HCT116 (cell line): ENCODE results near the gene CCDC187. TPM values are rescaled to one million over a fixed set of nuclear protein-coding genes. Genes with fewer than 3 reads are reported as not detected.

Experiments used
- ATAC-seq: fragments of 200-7000 bp; cut with Tn5 transposase; 2 replicates; pipeline ENCODE4 v1.9.1; 2020; ENCODE audit warnings: mild to moderate bottlenecking, moderate library complexity
- BruUV-seq: library from RNA; stranded (reverse); fragments of 400-500 nt; replicated peaks from 2 replicates; lab custom pipeline; 2021; lab: Mats Ljungman, UMichigan
- CTCF ChIA-PET: fragments of 300-600 bp; sonication (Branson Sonifier 250); formaldehyde crosslinking; loops from one replicate; lab custom pipeline; 2021; ENCODE audit warnings: antibody characterized with exemption; lab: Charles Lee
- POLR2A ChIA-PET: fragments of 300-600, 350-600 bp; sonication (Branson Sonifier 250); formaldehyde crosslinking; loops from one replicate; lab custom pipeline; 2021; ENCODE audit warnings: antibody characterized with exemption; lab: Charles Lee
- RAD21 ChIA-PET, 2 experiments: fragments of 300-600 bp; sonication (Branson Sonifier 250); formaldehyde crosslinking; loops; one replicate each; lab custom pipeline; 2023; ENCODE audit warnings: low total read pairs in 2 of 2; ENCODE audit not compliant: uncharacterized antibody in 2 of 2, unreplicated experiment in 2 of 2, low non-redundant PET in 1 of 2; lab: Charles Lee
- DNase-seq: peaks from one replicate; pipeline ENCODE4 v3.0.0-alpha.2; 2010; ENCODE audit warnings: low read depth, low spot score
- H2AFZ ChIP-seq: fragments of 200-600 bp; shearing (Covaris generic), sonication (generic); 2 replicates; pipeline ENCODE4 v1.6.1; 2017; ENCODE audit warnings: low read depth, mixed run types, mixed read lengths, antibody characterized with exemption, low read length; ENCODE audit not compliant: poor library complexity, severe bottlenecking
- H3K27ac ChIP-seq: 2 replicates; pipeline ENCODE4 v1.5.1; 2012; ENCODE audit warnings: low read depth, low read length
- H3K27me3 ChIP-seq: fragments of 200-600 bp; sonication (generic); 2 replicates; pipeline ENCODE4 v1.6.1; 2016; ENCODE audit warnings: mixed run types, low read length, mixed read lengths; ENCODE audit not compliant: insufficient read depth
- H3K36me3 ChIP-seq, 2 experiments: fragments of 200-500 bp in 1 of 2; fragments of 200-600 bp in 1 of 2; sonication (Bioruptor generic) in 1 of 2; sonication (generic) in 1 of 2; 2 replicates each; pipeline versions ENCODE4 v1.5.1 to v1.6.1; 2014 to 2016; ENCODE audit warnings: low read length in 2 of 2, inconsistent platforms in 1 of 2, mixed read lengths in 1 of 2, mixed run types in 1 of 2; ENCODE audit not compliant: insufficient read depth in 2 of 2, control insufficient read depth in 1 of 2
- H3K4me1 ChIP-seq, 2 experiments: fragments of 200-600 bp in 1 of 2; sonication (generic) in 1 of 2; 2 replicates each; pipeline versions ENCODE4 v1.5.1 to v1.6.1; 2012 to 2017; ENCODE audit warnings: low read length in 2 of 2, inconsistent platforms in 1 of 2, mild to moderate bottlenecking in 1 of 2, mixed read lengths in 1 of 2, mixed run types in 1 of 2, moderate library complexity in 1 of 2; ENCODE audit not compliant: insufficient read depth in 2 of 2, control insufficient read depth in 1 of 2
- H3K4me2 ChIP-seq: fragments of 200-600 bp; sonication (generic); 2 replicates; pipeline ENCODE4 v1.6.1; 2017; ENCODE audit warnings: mixed run types, low read length, mixed read lengths
- H3K4me3 ChIP-seq, 2 experiments: fragments of 200-600 bp in 1 of 2; sonication (generic) in 1 of 2; replicated peaks in 1 of 2; 2 replicates each; pipeline ENCODE4 v1.5.1; 2011 to 2016; ENCODE audit warnings: low read length in 2 of 2, control low read depth in 1 of 2, low read depth in 1 of 2, mild to moderate bottlenecking in 1 of 2, mixed read lengths in 1 of 2, mixed run types in 1 of 2
- H3K79me2 ChIP-seq: fragments of 200-600 bp; sonication (generic); 2 replicates; pipeline ENCODE4 v1.6.1; 2017; ENCODE audit warnings: mild to moderate bottlenecking, mixed run types, low read length, moderate library complexity, mixed read lengths; ENCODE audit not compliant: insufficient read depth
- H3K9ac ChIP-seq: fragments of 200-600 bp; sonication (generic); 2 replicates; pipeline ENCODE4 v1.6.1; 2016; ENCODE audit warnings: low read length, mixed read lengths
- H3K9me2 ChIP-seq: fragments of 200-600 bp; sonication (generic), shearing (Covaris generic); 2 replicates; pipeline ENCODE4 v1.6.1; 2017; ENCODE audit warnings: mixed run types, mild to moderate bottlenecking, moderate library complexity; ENCODE audit not compliant: insufficient read depth
- H3K9me3 ChIP-seq, 2 experiments: fragments of 200-500 bp in 1 of 2; fragments of 200-600 bp in 1 of 2; sonication (Bioruptor generic) in 1 of 2; sonication (generic) in 1 of 2; 2 replicates each; pipeline ENCODE4 v1.6.1; 2014 to 2017; ENCODE audit warnings: low read length in 2 of 2, mixed read lengths in 2 of 2, inconsistent platforms in 1 of 2, low read depth in 1 of 2, mild to moderate bottlenecking in 1 of 2, mixed run types in 1 of 2, moderate library complexity in 1 of 2; ENCODE audit not compliant: control insufficient read depth in 1 of 2, insufficient read depth in 1 of 2
- H4K20me1 ChIP-seq: fragments of 200-600 bp; sonication (generic), shearing (Covaris generic); 2 replicates; pipeline ENCODE4 v1.6.1; 2017; ENCODE audit warnings: mixed run types, mild to moderate bottlenecking, moderate library complexity; ENCODE audit not compliant: insufficient read depth
- ATF3 ChIP-seq: IDR thresholded peaks from 2 replicates; pipeline ENCODE4 v1.6.1; 2012
- CBX3 ChIP-seq: IDR thresholded peaks from 2 replicates; pipeline ENCODE4 v1.6.1; 2012; ENCODE audit warnings: low read depth
- EGR1 ChIP-seq: IDR thresholded peaks from 2 replicates; pipeline ENCODE4 v1.6.1; 2012; ENCODE audit warnings: low read depth
- ELF1 ChIP-seq: IDR thresholded peaks from 2 replicates; pipeline ENCODE4 v1.6.1; 2012; ENCODE audit warnings: low read depth, borderline replicate concordance
- EZH2 ChIP-seq: fragments of 200-600 bp; sonication (generic); IDR thresholded peaks from 2 replicates; pipeline ENCODE4 v1.6.1; 2017; ENCODE audit warnings: antibody characterized with exemption, mixed run types
- EZH2phosphoT487 ChIP-seq: fragments of 200-600 bp; IDR thresholded peaks from 2 replicates; pipeline ENCODE4 v1.6.1; 2018; ENCODE audit warnings: antibody characterized with exemption, borderline replicate concordance
- FOSL1 ChIP-seq: IDR thresholded peaks from 2 replicates; pipeline ENCODE4 v1.6.1; 2012; ENCODE audit warnings: low read depth
- JUND ChIP-seq: IDR thresholded peaks from 2 replicates; pipeline ENCODE4 v1.6.1; 2012
- MAX ChIP-seq: IDR thresholded peaks from 2 replicates; pipeline ENCODE4 v1.6.1; 2012
- POLR2A ChIP-seq: IDR thresholded peaks from 2 replicates; pipeline ENCODE4 v1.7.0; 2011; ENCODE audit warnings: borderline replicate concordance; ENCODE audit not compliant: insufficient read depth, insufficient read length; ENCODE audit errors: extremely low read depth
- RAD21 ChIP-seq: IDR thresholded peaks from 2 replicates; pipeline ENCODE4 v1.6.1; 2012; ENCODE audit warnings: low read depth, mild to moderate bottlenecking
- SIN3A ChIP-seq: IDR thresholded peaks from 2 replicates; pipeline ENCODE4 v1.6.1; 2012; ENCODE audit warnings: low read depth
- SP1 ChIP-seq: IDR thresholded peaks from 2 replicates; pipeline ENCODE4 v1.6.1; 2012; ENCODE audit warnings: low read depth
- SRF ChIP-seq: IDR thresholded peaks from 2 replicates; pipeline ENCODE4 v1.6.1; 2012; ENCODE audit warnings: low read depth
- YY1 ChIP-seq: IDR thresholded peaks from 2 replicates; pipeline ENCODE4 v1.6.1; 2011; ENCODE audit warnings: low read length, low read depth, moderate library complexity, mild to moderate bottlenecking; ENCODE audit not compliant: insufficient replicate concordance; ENCODE audit errors: extremely low read depth
- ZFX ChIP-seq: fragments of 450-650 bp; IDR thresholded peaks from 2 replicates; pipeline ENCODE4 v1.6.1; 2017
- ZNF274 ChIP-seq: fragments of 200-500 bp; sonication (Bioruptor generic); IDR thresholded peaks from 2 replicates; pipeline ENCODE4 v1.6.1; 2014; ENCODE audit warnings: mild to moderate bottlenecking, low read depth, low read length, inconsistent platforms
- intact Hi-C: fragments of 100-400 bp; cut with micrococcal nuclease; formaldehyde crosslinking; loops from 2 replicates; pipeline ENCODE4 v1.10.0; 2022
- total RNA-seq: library from RNA; stranded (reverse); gene quantifications from one replicate; pipeline ENCODE4 v1.2.1, GENCODE V29; 2021; ENCODE audit not compliant: unreplicated experiment
- TF ChIP-seq, protein P1 (sequence below), 3 experiments: fragments of 200-600 bp in 1 of 3; sonication (generic) in 1 of 3; IDR thresholded peaks in 2 of 3; conservative IDR thresholded peaks in 1 of 3; 2 replicates each; pipeline ENCODE4 v1.5.1; 2012 to 2017; ENCODE audit warnings: low read depth in 2 of 3, low read length in 2 of 3, antibody characterized with exemption in 1 of 3, borderline replicate concordance in 1 of 3, control low read depth in 1 of 3, mild to moderate bottlenecking in 1 of 3, mixed read lengths in 1 of 3, mixed run types in 1 of 3, moderate library complexity in 1 of 3; ENCODE audit not compliant: insufficient read depth in 1 of 3
- TF ChIP-seq, protein P2 (sequence below): IDR thresholded peaks from 2 replicates; pipeline ENCODE4 v1.6.1; 2011; ENCODE audit warnings: mild to moderate bottlenecking, low read length, moderate library complexity; ENCODE audit not compliant: insufficient replicate concordance; ENCODE audit errors: extremely low read depth
- TF ChIP-seq, protein P3 (sequence below): IDR thresholded peaks from 2 replicates; pipeline ENCODE4 v1.6.1; 2012; ENCODE audit warnings: low read depth

CCDC187 gene
- total RNA-seq, 1 experiment from 2014 or later, result 4.6 TPM

DNA sequence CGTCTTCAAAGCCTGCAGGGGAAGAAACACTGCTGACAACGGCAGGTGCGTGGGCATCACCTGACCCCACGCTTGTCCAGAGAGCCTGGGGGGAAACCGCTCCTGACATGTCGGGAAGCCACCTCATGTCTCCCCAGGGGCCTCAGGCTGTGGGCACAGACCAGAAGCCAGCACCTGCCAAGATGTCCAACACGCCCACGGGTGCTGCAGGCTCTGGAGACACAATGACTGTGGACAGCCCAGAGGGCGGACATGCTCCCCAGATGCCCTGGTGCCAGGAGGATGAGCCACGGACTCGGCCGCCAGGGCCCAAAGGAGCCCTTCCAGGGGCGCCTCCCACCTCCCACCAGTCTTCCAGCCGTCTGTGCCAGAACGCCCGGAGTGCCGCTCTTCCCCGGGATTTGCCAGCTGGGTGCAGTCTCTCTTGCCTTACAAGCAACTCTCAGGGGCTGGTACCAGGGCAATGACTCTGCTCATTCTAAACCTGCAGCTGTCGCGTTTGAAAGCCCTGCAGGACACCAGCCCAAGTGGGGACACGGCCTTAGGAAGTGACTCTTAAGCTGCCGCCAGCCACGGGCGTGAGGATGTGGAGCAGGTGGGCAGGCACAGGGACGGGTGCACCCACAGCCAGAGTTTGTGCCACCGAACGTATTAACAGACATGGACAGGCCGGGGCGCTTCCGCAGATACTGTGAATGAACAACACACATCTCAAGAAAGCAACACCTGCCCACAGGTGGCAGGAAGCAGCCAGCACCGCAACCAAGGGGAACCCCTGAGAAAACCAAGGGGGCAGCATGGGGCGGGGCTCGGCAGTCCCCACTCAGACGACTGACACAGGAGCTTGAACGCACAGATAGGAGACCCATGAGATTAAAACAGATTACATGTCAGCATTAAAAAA lies 92.2 kb downstream of the CCDC187 start:
- no peaks in the 10 kb centered on the region for H3K79me2 ChIP-seq
- H3K9me2 ChIP-seq, result no peaks in the 10 kb centered on the region
- TF ChIP-seq SRF (no peak), SP1 (no peak), ZFX (no peak), POLR2A (no peak), ELF1 (no peak), RAD21 (no peak), CBX3 (no peak), YY1 (no peak), JUND (no peak), EZH2phosphoT487 (no peak), EZH2 (no peak), SIN3A (no peak), ATF3 (no peak), ZNF274 (no peak), MAX (no peak), EGR1 (no peak), FOSL1 (no peak)
- TF ChIP-seq, protein P1, sequence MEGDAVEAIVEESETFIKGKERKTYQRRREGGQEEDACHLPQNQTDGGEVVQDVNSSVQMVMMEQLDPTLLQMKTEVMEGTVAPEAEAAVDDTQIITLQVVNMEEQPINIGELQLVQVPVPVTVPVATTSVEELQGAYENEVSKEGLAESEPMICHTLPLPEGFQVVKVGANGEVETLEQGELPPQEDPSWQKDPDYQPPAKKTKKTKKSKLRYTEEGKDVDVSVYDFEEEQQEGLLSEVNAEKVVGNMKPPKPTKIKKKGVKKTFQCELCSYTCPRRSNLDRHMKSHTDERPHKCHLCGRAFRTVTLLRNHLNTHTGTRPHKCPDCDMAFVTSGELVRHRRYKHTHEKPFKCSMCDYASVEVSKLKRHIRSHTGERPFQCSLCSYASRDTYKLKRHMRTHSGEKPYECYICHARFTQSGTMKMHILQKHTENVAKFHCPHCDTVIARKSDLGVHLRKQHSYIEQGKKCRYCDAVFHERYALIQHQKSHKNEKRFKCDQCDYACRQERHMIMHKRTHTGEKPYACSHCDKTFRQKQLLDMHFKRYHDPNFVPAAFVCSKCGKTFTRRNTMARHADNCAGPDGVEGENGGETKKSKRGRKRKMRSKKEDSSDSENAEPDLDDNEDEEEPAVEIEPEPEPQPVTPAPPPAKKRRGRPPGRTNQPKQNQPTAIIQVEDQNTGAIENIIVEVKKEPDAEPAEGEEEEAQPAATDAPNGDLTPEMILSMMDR (IDR thresholded peaks at IDR 0.05 in 2 of 3, conservative IDR thresholded peaks at IDR 0.05 in 1 of 3; ENCODE audit: borderline replicate concordance in 1 of 3, insufficient read depth in 1 of 3, low read depth in 2 of 3, low read length in 2 of 3), result no peak
- TF ChIP-seq, protein P2, sequence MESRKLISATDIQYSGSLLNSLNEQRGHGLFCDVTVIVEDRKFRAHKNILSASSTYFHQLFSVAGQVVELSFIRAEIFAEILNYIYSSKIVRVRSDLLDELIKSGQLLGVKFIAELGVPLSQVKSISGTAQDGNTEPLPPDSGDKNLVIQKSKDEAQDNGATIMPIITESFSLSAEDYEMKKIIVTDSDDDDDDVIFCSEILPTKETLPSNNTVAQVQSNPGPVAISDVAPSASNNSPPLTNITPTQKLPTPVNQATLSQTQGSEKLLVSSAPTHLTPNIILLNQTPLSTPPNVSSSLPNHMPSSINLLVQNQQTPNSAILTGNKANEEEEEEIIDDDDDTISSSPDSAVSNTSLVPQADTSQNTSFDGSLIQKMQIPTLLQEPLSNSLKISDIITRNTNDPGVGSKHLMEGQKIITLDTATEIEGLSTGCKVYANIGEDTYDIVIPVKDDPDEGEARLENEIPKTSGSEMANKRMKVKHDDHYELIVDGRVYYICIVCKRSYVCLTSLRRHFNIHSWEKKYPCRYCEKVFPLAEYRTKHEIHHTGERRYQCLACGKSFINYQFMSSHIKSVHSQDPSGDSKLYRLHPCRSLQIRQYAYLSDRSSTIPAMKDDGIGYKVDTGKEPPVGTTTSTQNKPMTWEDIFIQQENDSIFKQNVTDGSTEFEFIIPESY, result no peak
- TF ChIP-seq, protein P3, sequence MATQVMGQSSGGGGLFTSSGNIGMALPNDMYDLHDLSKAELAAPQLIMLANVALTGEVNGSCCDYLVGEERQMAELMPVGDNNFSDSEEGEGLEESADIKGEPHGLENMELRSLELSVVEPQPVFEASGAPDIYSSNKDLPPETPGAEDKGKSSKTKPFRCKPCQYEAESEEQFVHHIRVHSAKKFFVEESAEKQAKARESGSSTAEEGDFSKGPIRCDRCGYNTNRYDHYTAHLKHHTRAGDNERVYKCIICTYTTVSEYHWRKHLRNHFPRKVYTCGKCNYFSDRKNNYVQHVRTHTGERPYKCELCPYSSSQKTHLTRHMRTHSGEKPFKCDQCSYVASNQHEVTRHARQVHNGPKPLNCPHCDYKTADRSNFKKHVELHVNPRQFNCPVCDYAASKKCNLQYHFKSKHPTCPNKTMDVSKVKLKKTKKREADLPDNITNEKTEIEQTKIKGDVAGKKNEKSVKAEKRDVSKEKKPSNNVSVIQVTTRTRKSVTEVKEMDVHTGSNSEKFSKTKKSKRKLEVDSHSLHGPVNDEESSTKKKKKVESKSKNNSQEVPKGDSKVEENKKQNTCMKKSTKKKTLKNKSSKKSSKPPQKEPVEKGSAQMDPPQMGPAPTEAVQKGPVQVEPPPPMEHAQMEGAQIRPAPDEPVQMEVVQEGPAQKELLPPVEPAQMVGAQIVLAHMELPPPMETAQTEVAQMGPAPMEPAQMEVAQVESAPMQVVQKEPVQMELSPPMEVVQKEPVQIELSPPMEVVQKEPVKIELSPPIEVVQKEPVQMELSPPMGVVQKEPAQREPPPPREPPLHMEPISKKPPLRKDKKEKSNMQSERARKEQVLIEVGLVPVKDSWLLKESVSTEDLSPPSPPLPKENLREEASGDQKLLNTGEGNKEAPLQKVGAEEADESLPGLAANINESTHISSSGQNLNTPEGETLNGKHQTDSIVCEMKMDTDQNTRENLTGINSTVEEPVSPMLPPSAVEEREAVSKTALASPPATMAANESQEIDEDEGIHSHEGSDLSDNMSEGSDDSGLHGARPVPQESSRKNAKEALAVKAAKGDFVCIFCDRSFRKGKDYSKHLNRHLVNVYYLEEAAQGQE, result no peak
- no peaks in the 10 kb centered on the region for H4K20me1 ChIP-seq
- H3K9me3 ChIP-seq, result no peaks in the 10 kb centered on the region
- BruUV-seq, result no TSS peak
- no peaks in the 10 kb centered on the region for H3K27me3 ChIP-seq
- DNase-seq (no peak), ATAC-seq (no peak)
- CTCF ChIA-PET, result no interaction called here
- no peak overlapping the region for H3K4me2 ChIP-seq
- RAD21 ChIA-PET, result no interaction called here
- no peaks in the 10 kb centered on the region for H3K4me1 ChIP-seq
- H3K4me3 ChIP-seq, result no peak overlapping the region
- intact Hi-C loops, result no loop called here
- H2AFZ ChIP-seq, result no peak overlapping the region
- POLR2A ChIA-PET, result no interaction called here
- no peak overlapping the region for H3K9ac ChIP-seq
- peaks cover 23 to 34% of the 10 kb centered on the region in 2 experiments; a peak in 3 of 4 replicates for H3K36me3 ChIP-seq
- H3K27ac ChIP-seq, result no peak overlapping the region
